GM19351 (cell line): ENCODE measurements around the gene NUP133.

Source experiments
- ATAC-seq: cut with Tn5 transposase; IDR thresholded peaks from one replicate; pipeline ENCODE4 v1.9.1; 2021; ENCODE audit warnings: mild to moderate bottlenecking, moderate library complexity; ENCODE audit not compliant: unreplicated experiment

The NUP133 gene

GRCh38 chr1:229454056-229454455, 54.1 kb downstream of the NUP133 start:
- ATAC-seq = no peak

GRCh38 chr1:229452956-229453801, 55.0 kb downstream of the NUP133 start:
- ATAC-seq = no peak

GRCh38 chr1:229448845-229449244, 59.3 kb downstream of the NUP133 start:
- ATAC-seq = no peak

GRCh38 chr1:229448354-229448753, 59.8 kb downstream of the NUP133 start:
- no peak for ATAC-seq

- no peak for ATAC-seq
These were observed 60.3 kb downstream of the NUP133 start for GRCh38 chr1:229447809-229448252.

- no peak for ATAC-seq
These were observed 62.3 kb downstream of the NUP133 start for GRCh38 chr1:229445828-229446227.

- ATAC-seq = peak; percentile 98
These were observed 67.1 kb downstream of the NUP133 start for GRCh38 chr1:229440851-229441537.

- no peak for ATAC-seq
These were observed 70.1 kb downstream of the NUP133 start for GRCh38 chr1:229438021-229438420.

- ATAC-seq = no peak
These were observed 70.7 kb downstream of the NUP133 start for GRCh38 chr1:229437443-229437842.

GRCh38 chr1:229436201-229436600, 71.9 kb downstream of the NUP133 start:
- ATAC-seq = no peak

- ATAC-seq = no peak
These were observed 73.5 kb downstream of the NUP133 start for GRCh38 chr1:229434641-229435051.

GRCh38 chr1:229434005-229434640, 74.0 kb downstream of the NUP133 start, which contains the start of gene ACTA1:
Gene ACTA1 (minus strand): TSS chr1:229434094. CDS start chr1:229433115, 979 bp downstream.
- no peak for ATAC-seq

GRCh38 chr1:229433364-229434004, 74.7 kb downstream of the NUP133 start:
- ATAC-seq = no peak

GRCh38 chr1:229432905-229433304, 75.2 kb downstream of the NUP133 start:
- ATAC-seq = no peak

- no peak for ATAC-seq
These were observed 76.1 kb downstream of the NUP133 start for GRCh38 chr1:229432116-229432461.

GRCh38 chr1:229431284-229432115, 76.6 kb downstream of the NUP133 start:
- ATAC-seq = no peak

GRCh38 chr1:229430761-229431283, 77.3 kb downstream of the NUP133 start:
- ATAC-seq = no peak

GRCh38 chr1:229428256-229428655, 79.9 kb downstream of the NUP133 start:
- no peak for ATAC-seq

- ATAC-seq = no peak
These were observed 80.6 kb downstream of the NUP133 start for GRCh38 chr1:229427572-229427971.

GRCh38 chr1:229425564-229426159, 82.5 kb downstream of the NUP133 start:
- ATAC-seq = no peak
